Right lobe of liver (tissue), 6 donors: Measurements from ENCODE around the gene PKDREJ. TPM values are rescaled to one million over a fixed set of nuclear protein-coding genes. Genes with fewer than 3 reads are reported as not detected.

Experiments
- ATAC-seq, 4 donors: fragments of 200-7000 bp; cut with Tn5 transposase; one replicate each; pipeline ENCODE4 v1.9.1; 2020; ENCODE audit warnings: mild to moderate bottlenecking in 4 of 4, moderate library complexity in 4 of 4
- DNase-seq, 3 donors: peaks; one replicate each; pipeline ENCODE4 v3.0.0-alpha.2; 2020
- H3K27ac ChIP-seq, 3 donors: fragments of 200-600 bp; one replicate each; pipeline ENCODE4 v1.8.0; 2022
- H3K27me3 ChIP-seq, 2 donors: fragments of 200-600 bp; one replicate each; pipeline ENCODE4 v1.8.0; 2022
- H3K36me3 ChIP-seq, 4 donors: fragments of 200-600 bp; sonication (generic) in 1 of 4; one replicate each; pipeline versions ENCODE4 v1.5.1 to v1.8.0; 2017 to 2022; ENCODE audit warnings: control low read depth in 1 of 4
- H3K4me1 ChIP-seq, 4 donors: fragments of 200-600 bp; sonication (generic) in 1 of 4; one replicate each; pipeline versions ENCODE4 v1.5.1 to v1.8.0; 2017 to 2022; ENCODE audit warnings: control low read depth in 1 of 4
- H3K4me3 ChIP-seq, 3 donors: fragments of 200-600 bp; one replicate each; pipeline ENCODE4 v1.8.0; 2022
- H3K9me3 ChIP-seq, 4 donors: fragments of 200-600 bp; sonication (generic) in 1 of 4; one replicate each; pipeline versions ENCODE4 v1.5.1 to v1.8.0; 2017 to 2022; ENCODE audit warnings: control low read depth in 1 of 4
- POLR2A ChIP-seq: fragments of 450-650 bp; IDR thresholded peaks from one replicate; pipeline ENCODE4 v1.6.1; 2017; ENCODE audit warnings: antibody characterized with exemption, mild to moderate bottlenecking
- WGBS: methylation state at CpG from one replicate; pipeline ENCODE4 v1.1.6; 2018; ENCODE audit warnings: low coverage, low lambda C conversion rate; ENCODE audit not compliant: insufficient coverage; ENCODE audit errors: missing lambda C conversion rate; 5-methylcytosine and 5-hydroxymethylcytosine counted together
- intact Hi-C, 2 donors: fragments of 100-400 bp; cut with DNase I; formaldehyde crosslinking; loops; one replicate each; pipeline versions ENCODE4 v1.11.2 to v1.14.1; 2022
- total RNA-seq, 6 experiments: library from RNA; depleted of rRNA in 2 of 6; stranded (reverse); fragments of >200 nt in 2 of 6; fragmentation: NEBNext Ultra II Directional in 3 of 6; extraction: Animal tissue kit (Norgen Biotek cat#: 25700) in 3 of 6; gene quantifications; one replicate each; pipeline versions ENCODE4 v1.1.0 to v1.2.4, GENCODE V29; 2016 to 2023
- TF ChIP-seq, protein P1 (sequence below), 4 donors: fragments of 200-600 bp in 3 of 4; fragments of 450-650 bp in 1 of 4; IDR thresholded peaks; one replicate each; pipeline versions ENCODE4 v1.5.1 to v1.8.0; 2016 to 2022; ENCODE audit warnings: antibody characterized with exemption in 4 of 4, mild to moderate bottlenecking in 2 of 4
- donor health status: DM: no; HTN: yes; CAD: no.
- donor health status: DM: no; HTN: no; CAD: no.
- donor health status: DM: no; HTN: no; CAD: no.
- donor health status: DM: no; HTN: yes; CAD: no.
- donor health status: DM: no; HTN: yes; CAD: no.

Gene PKDREJ
- total RNA-seq, 6 experiments from 2014 or later, result 0.05 to 0.07 TPM; not detected in 4

DNA sequence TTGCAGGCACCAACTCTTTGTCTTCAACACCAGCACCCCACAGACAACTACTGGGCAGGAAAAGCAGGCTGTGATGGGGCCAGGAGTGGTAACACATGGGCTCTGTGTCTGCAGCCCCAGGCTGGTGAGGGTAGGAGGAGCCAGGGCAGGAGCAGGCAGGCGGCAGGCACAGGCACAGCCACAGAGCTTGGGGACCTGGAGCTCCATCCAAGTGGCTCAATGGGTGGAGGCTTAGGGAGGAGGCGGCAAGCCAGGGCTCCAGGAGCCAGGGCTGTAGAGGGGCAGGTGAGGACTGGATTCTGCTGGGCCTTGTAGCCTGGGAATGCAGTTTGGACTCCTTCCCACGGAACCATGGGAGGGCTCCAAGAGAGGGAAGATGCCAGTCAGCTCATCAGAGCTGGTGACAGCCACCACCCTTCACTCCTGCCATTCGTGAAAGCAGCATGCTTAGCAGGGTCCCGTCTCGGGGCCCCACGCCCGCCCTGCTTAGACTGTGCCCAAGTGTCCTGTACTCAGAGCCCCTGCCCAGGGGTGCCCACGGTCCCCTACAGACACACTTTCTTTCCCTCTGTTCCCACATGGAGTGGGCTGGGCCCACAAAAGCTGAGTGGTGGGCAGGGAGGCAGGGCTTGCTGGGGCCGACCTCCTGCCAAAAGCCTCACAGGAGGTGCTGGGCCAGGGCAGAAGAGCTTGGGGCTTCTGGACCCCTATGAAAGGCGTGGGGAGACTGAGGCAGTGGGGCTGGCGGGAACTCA lies 17.1 kb upstream of the PKDREJ start:
- H3K27ac ChIP-seq, result peak overlapping the region in 2 of 3 donors; percentile 8 to 62
- peak in 1 of 4 donors; percentile 2 for ATAC-seq
- H3K36me3 ChIP-seq, result peaks cover 8 to 100% (median 67%) of the 10 kb centered on the region in 4 donors
- no peaks in the 10 kb centered on the region for H3K9me3 ChIP-seq
- no peaks in the 10 kb centered on the region for H3K4me1 ChIP-seq
- no peaks in the 10 kb centered on the region for H3K27me3 ChIP-seq
- WGBS, result 100% methylated on average over 1 of the region's 12 CpGs
- TF ChIP-seq, protein P1, sequence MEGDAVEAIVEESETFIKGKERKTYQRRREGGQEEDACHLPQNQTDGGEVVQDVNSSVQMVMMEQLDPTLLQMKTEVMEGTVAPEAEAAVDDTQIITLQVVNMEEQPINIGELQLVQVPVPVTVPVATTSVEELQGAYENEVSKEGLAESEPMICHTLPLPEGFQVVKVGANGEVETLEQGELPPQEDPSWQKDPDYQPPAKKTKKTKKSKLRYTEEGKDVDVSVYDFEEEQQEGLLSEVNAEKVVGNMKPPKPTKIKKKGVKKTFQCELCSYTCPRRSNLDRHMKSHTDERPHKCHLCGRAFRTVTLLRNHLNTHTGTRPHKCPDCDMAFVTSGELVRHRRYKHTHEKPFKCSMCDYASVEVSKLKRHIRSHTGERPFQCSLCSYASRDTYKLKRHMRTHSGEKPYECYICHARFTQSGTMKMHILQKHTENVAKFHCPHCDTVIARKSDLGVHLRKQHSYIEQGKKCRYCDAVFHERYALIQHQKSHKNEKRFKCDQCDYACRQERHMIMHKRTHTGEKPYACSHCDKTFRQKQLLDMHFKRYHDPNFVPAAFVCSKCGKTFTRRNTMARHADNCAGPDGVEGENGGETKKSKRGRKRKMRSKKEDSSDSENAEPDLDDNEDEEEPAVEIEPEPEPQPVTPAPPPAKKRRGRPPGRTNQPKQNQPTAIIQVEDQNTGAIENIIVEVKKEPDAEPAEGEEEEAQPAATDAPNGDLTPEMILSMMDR (IDR thresholded peaks at IDR 0.05), result no peak
- TF ChIP-seq POLR2A, result no peak
- intact Hi-C loops, result loop anchor here in 1 of 2 donors (10.0 kb wide), 1 partner anchor 45 kb away; no protein-coding TSS in a partner anchor
- no peak overlapping the region for H3K4me3 ChIP-seq
- DNase-seq, result no peak

DNA sequence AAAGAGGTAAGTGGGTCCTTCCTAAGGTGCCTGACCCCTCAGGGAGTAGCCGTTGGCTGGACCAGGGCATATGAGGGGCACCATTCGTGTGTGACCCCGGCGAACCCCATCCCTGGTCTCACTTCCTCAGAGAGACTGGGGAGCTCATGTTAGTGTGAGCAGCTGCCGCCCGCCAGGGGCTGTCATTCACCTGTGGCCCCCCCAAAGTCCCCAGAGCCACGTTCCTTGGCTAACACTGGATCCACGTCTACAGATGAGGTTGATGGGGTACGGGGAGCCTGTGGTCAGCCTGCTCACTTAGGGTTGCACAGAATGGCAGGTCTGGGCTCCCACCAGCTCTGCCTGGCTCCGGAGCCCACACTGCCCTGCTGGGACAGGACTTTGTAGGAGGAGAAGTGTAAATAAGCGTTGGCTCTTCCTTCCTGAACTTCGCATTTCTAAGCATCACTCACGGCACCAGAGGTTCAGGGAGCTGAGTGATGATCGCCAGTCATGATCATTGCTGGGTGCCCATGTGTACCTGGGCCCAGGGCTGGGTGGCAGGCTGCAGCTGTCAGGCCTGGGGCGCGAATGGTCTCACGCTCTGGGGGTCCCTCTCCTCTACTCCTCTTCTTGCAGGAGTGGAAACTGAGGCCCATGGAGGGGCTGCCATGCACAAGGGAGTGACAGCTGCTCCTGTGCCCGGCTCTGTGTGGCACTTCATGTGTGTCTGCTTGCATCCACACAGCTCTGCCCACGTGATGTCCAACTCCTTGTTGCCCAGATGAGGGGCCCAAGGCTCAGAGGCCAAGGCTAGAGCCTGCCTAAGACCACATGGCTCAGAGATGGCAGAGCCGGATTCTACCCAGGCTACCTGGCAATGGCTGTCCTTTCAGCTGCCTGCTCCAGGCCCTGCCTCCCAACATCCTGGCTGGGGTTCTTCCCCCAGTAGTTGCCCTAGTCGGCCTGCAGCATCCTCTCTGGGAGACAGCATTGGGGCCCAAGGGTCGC lies 15.8 kb upstream of the PKDREJ start:
- ATAC-seq (no peak), DNase-seq (no peak)
- Histone ChIP-seq H3K27ac (no peak overlapping the region), H3K9me3 (no peaks in the 10 kb centered on the region), H3K4me1 (no peaks in the 10 kb centered on the region), H3K27me3 (no peaks in the 10 kb centered on the region), H3K36me3 (peaks cover 2 to 100% (median 64%) of the 10 kb centered on the region in 4 donors), H3K4me3 (no peak overlapping the region)
- WGBS, result 87% methylated on average over 8 of the region's 22 CpGs
- no peak for TF ChIP-seq POLR2A
- intact Hi-C loops, result no loop called here

DNA sequence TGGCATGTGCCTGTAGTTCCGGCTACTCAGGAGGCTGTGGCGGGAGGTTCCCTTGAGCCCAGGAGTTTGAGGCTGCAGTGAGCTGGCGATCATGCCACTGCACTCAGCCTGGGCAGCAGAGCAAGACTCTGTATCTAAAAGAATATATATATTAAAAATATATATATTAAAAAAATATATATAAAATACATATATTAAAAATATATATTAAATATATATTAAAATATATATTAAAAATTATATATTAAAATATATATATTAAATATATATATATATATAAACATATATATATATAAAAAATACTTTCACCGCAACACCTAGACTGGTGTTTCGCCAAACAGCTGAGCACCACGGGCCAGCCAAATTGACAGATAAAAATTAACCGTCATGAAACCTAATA lies 13.4 kb upstream of the PKDREJ start:
- Histone ChIP-seq H3K36me3 (peaks cover 0 to 100% (median 67%) of the 10 kb centered on the region in 4 donors), H3K4me3 (no peak overlapping the region), H3K27ac (no peak overlapping the region), H3K27me3 (no peaks in the 10 kb centered on the region), H3K9me3 (no peaks in the 10 kb centered on the region), H3K4me1 (peaks cover 0 to 12% (median 0%) of the 10 kb centered on the region in 4 donors)
- 83% methylated on average over 6 of the region's 7 CpGs for WGBS
- DNase-seq, result no peak
- ATAC-seq, result no peak
- no peak for TF ChIP-seq POLR2A
- TF ChIP-seq, protein P1 (IDR thresholded peaks at IDR 0.05), result no peak
- intact Hi-C loops, result no loop called here

DNA sequence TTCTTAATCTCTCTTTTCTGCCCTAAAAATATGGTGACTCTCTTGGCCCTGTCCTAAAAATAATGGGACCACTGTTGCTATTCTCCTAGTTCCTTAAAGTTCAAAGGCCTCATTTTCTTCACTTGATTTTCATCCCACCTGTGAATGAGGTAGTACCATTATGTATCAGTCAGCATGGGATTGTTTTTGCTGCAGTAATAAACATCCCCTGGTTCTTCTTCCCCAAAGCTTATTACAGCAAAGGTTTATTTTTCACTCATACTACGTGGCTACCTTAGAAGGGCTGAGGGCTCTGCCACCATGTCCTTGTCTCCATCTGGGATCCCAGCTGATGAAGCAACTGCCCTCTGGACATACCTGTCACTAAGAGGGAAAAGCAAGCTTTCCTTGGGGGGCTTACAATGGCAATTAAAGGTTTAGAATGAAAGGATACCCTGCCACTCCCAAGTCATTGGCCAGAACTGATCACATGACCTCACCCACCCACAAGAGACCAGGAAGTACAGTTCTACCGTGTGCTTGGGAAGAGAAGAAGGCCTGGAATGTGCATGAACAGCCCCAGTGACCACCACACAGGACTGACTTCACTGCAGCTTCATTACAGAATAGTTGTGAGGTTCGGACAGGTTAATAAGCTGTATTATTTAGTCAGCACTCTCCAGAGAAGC lies 12.4 kb upstream of the PKDREJ start:
- DNase-seq (no peak), ATAC-seq (peak in 1 of 4 donors; percentile 33)
- Histone ChIP-seq H3K27me3 (no peaks in the 10 kb centered on the region), H3K27ac (no peak overlapping the region), H3K36me3 (peaks cover 0 to 100% (median 63%) of the 10 kb centered on the region in 4 donors), H3K4me1 (peaks cover 0 to 19% (median 2%) of the 10 kb centered on the region in 4 donors), H3K9me3 (no peaks in the 10 kb centered on the region), H3K4me3 (no peak overlapping the region)
- 67% methylated on average over 3 of the region's 3 CpGs for WGBS
- TF ChIP-seq POLR2A, result no peak
- TF ChIP-seq, protein P1 (IDR thresholded peaks at IDR 0.05), result no peak
- intact Hi-C loops, result no loop called here
